HCT116 (cell line): ENCODE data around the gene GOT1. TPM values are rescaled to one million over a fixed set of nuclear protein-coding genes. Genes with fewer than 3 reads are reported as not detected.

Source experiments
- ATAC-seq: fragments of 200-7000 bp; cut with Tn5 transposase; 2 replicates; pipeline ENCODE4 v1.9.1; 2020; ENCODE audit warnings: mild to moderate bottlenecking, moderate library complexity
- BruUV-seq: library from RNA; stranded (reverse); fragments of 400-500 nt; replicated peaks from 2 replicates; lab custom pipeline; 2021; lab: Mats Ljungman, UMichigan
- CTCF ChIA-PET: fragments of 300-600 bp; sonication (Branson Sonifier 250); formaldehyde crosslinking; loops from one replicate; lab custom pipeline; 2021; ENCODE audit warnings: antibody characterized with exemption; lab: Charles Lee
- POLR2A ChIA-PET: fragments of 300-600, 350-600 bp; sonication (Branson Sonifier 250); formaldehyde crosslinking; loops from one replicate; lab custom pipeline; 2021; ENCODE audit warnings: antibody characterized with exemption; lab: Charles Lee
- RAD21 ChIA-PET, 2 experiments: fragments of 300-600 bp; sonication (Branson Sonifier 250); formaldehyde crosslinking; loops; one replicate each; lab custom pipeline; 2023; ENCODE audit warnings: low total read pairs in 2 of 2; ENCODE audit not compliant: uncharacterized antibody in 2 of 2, unreplicated experiment in 2 of 2, low non-redundant PET in 1 of 2; lab: Charles Lee
- DNase-seq: peaks from one replicate; pipeline ENCODE4 v3.0.0-alpha.2; 2010; ENCODE audit warnings: low read depth, low spot score
- H2AFZ ChIP-seq: fragments of 200-600 bp; shearing (Covaris generic), sonication (generic); 2 replicates; pipeline ENCODE4 v1.6.1; 2017; ENCODE audit warnings: low read depth, mixed run types, mixed read lengths, antibody characterized with exemption, low read length; ENCODE audit not compliant: poor library complexity, severe bottlenecking
- H3K27ac ChIP-seq: 2 replicates; pipeline ENCODE4 v1.5.1; 2012; ENCODE audit warnings: low read depth, low read length
- H3K27me3 ChIP-seq: fragments of 200-600 bp; sonication (generic); 2 replicates; pipeline ENCODE4 v1.6.1; 2016; ENCODE audit warnings: mixed run types, low read length, mixed read lengths; ENCODE audit not compliant: insufficient read depth
- H3K36me3 ChIP-seq, 2 experiments: fragments of 200-500 bp in 1 of 2; fragments of 200-600 bp in 1 of 2; sonication (Bioruptor generic) in 1 of 2; sonication (generic) in 1 of 2; 2 replicates each; pipeline versions ENCODE4 v1.5.1 to v1.6.1; 2014 to 2016; ENCODE audit warnings: low read length in 2 of 2, inconsistent platforms in 1 of 2, mixed read lengths in 1 of 2, mixed run types in 1 of 2; ENCODE audit not compliant: insufficient read depth in 2 of 2, control insufficient read depth in 1 of 2
- H3K4me1 ChIP-seq, 2 experiments: fragments of 200-600 bp in 1 of 2; sonication (generic) in 1 of 2; 2 replicates each; pipeline versions ENCODE4 v1.5.1 to v1.6.1; 2012 to 2017; ENCODE audit warnings: low read length in 2 of 2, inconsistent platforms in 1 of 2, mild to moderate bottlenecking in 1 of 2, mixed read lengths in 1 of 2, mixed run types in 1 of 2, moderate library complexity in 1 of 2; ENCODE audit not compliant: insufficient read depth in 2 of 2, control insufficient read depth in 1 of 2
- H3K4me2 ChIP-seq: fragments of 200-600 bp; sonication (generic); 2 replicates; pipeline ENCODE4 v1.6.1; 2017; ENCODE audit warnings: mixed run types, low read length, mixed read lengths
- H3K4me3 ChIP-seq, 2 experiments: fragments of 200-600 bp in 1 of 2; sonication (generic) in 1 of 2; replicated peaks in 1 of 2; 2 replicates each; pipeline ENCODE4 v1.5.1; 2011 to 2016; ENCODE audit warnings: low read length in 2 of 2, control low read depth in 1 of 2, low read depth in 1 of 2, mild to moderate bottlenecking in 1 of 2, mixed read lengths in 1 of 2, mixed run types in 1 of 2
- H3K79me2 ChIP-seq: fragments of 200-600 bp; sonication (generic); 2 replicates; pipeline ENCODE4 v1.6.1; 2017; ENCODE audit warnings: mild to moderate bottlenecking, mixed run types, low read length, moderate library complexity, mixed read lengths; ENCODE audit not compliant: insufficient read depth
- H3K9ac ChIP-seq: fragments of 200-600 bp; sonication (generic); 2 replicates; pipeline ENCODE4 v1.6.1; 2016; ENCODE audit warnings: low read length, mixed read lengths
- H3K9me2 ChIP-seq: fragments of 200-600 bp; sonication (generic), shearing (Covaris generic); 2 replicates; pipeline ENCODE4 v1.6.1; 2017; ENCODE audit warnings: mixed run types, mild to moderate bottlenecking, moderate library complexity; ENCODE audit not compliant: insufficient read depth
- H3K9me3 ChIP-seq, 2 experiments: fragments of 200-500 bp in 1 of 2; fragments of 200-600 bp in 1 of 2; sonication (Bioruptor generic) in 1 of 2; sonication (generic) in 1 of 2; 2 replicates each; pipeline ENCODE4 v1.6.1; 2014 to 2017; ENCODE audit warnings: low read length in 2 of 2, mixed read lengths in 2 of 2, inconsistent platforms in 1 of 2, low read depth in 1 of 2, mild to moderate bottlenecking in 1 of 2, mixed run types in 1 of 2, moderate library complexity in 1 of 2; ENCODE audit not compliant: control insufficient read depth in 1 of 2, insufficient read depth in 1 of 2
- H4K20me1 ChIP-seq: fragments of 200-600 bp; sonication (generic), shearing (Covaris generic); 2 replicates; pipeline ENCODE4 v1.6.1; 2017; ENCODE audit warnings: mixed run types, mild to moderate bottlenecking, moderate library complexity; ENCODE audit not compliant: insufficient read depth
- ATF3 ChIP-seq: IDR thresholded peaks from 2 replicates; pipeline ENCODE4 v1.6.1; 2012
- CBX3 ChIP-seq: IDR thresholded peaks from 2 replicates; pipeline ENCODE4 v1.6.1; 2012; ENCODE audit warnings: low read depth
- CEBPB ChIP-seq: IDR thresholded peaks from 2 replicates; pipeline ENCODE4 v1.6.1; 2012; ENCODE audit warnings: low read depth
- CTCF ChIP-seq, 3 experiments: fragments of 200-600 bp in 1 of 3; sonication (generic) in 1 of 3; IDR thresholded peaks in 2 of 3; conservative IDR thresholded peaks in 1 of 3; 2 replicates each; pipeline ENCODE4 v1.5.1; 2012 to 2017; ENCODE audit warnings: low read depth in 2 of 3, low read length in 2 of 3, antibody characterized with exemption in 1 of 3, borderline replicate concordance in 1 of 3, control low read depth in 1 of 3, mild to moderate bottlenecking in 1 of 3, mixed read lengths in 1 of 3, mixed run types in 1 of 3, moderate library complexity in 1 of 3; ENCODE audit not compliant: insufficient read depth in 1 of 3
- ELF1 ChIP-seq: IDR thresholded peaks from 2 replicates; pipeline ENCODE4 v1.6.1; 2012; ENCODE audit warnings: low read depth, borderline replicate concordance
- EZH2 ChIP-seq: fragments of 200-600 bp; sonication (generic); IDR thresholded peaks from 2 replicates; pipeline ENCODE4 v1.6.1; 2017; ENCODE audit warnings: antibody characterized with exemption, mixed run types
- EZH2phosphoT487 ChIP-seq: fragments of 200-600 bp; IDR thresholded peaks from 2 replicates; pipeline ENCODE4 v1.6.1; 2018; ENCODE audit warnings: antibody characterized with exemption, borderline replicate concordance
- JUND ChIP-seq: IDR thresholded peaks from 2 replicates; pipeline ENCODE4 v1.6.1; 2012
- POLR2A ChIP-seq: IDR thresholded peaks from 2 replicates; pipeline ENCODE4 v1.7.0; 2011; ENCODE audit warnings: borderline replicate concordance; ENCODE audit not compliant: insufficient read depth, insufficient read length; ENCODE audit errors: extremely low read depth
- POLR2AphosphoS5 ChIP-seq: IDR thresholded peaks from 2 replicates; pipeline ENCODE4 v1.6.1; 2011; ENCODE audit warnings: mild to moderate bottlenecking, low read depth, low read length, moderate library complexity
- RAD21 ChIP-seq: IDR thresholded peaks from 2 replicates; pipeline ENCODE4 v1.6.1; 2012; ENCODE audit warnings: low read depth, mild to moderate bottlenecking
- SIN3A ChIP-seq: IDR thresholded peaks from 2 replicates; pipeline ENCODE4 v1.6.1; 2012; ENCODE audit warnings: low read depth
- SP1 ChIP-seq: IDR thresholded peaks from 2 replicates; pipeline ENCODE4 v1.6.1; 2012; ENCODE audit warnings: low read depth
- SRF ChIP-seq: IDR thresholded peaks from 2 replicates; pipeline ENCODE4 v1.6.1; 2012; ENCODE audit warnings: low read depth
- ZBTB33 ChIP-seq: IDR thresholded peaks from 2 replicates; pipeline ENCODE4 v1.6.1; 2011; ENCODE audit warnings: mild to moderate bottlenecking, low read length, moderate library complexity; ENCODE audit not compliant: insufficient replicate concordance; ENCODE audit errors: extremely low read depth
- intact Hi-C: fragments of 100-400 bp; cut with micrococcal nuclease; formaldehyde crosslinking; loops from 2 replicates; pipeline ENCODE4 v1.10.0; 2022
- total RNA-seq: library from RNA; stranded (reverse); gene quantifications from one replicate; pipeline ENCODE4 v1.2.1, GENCODE V29; 2021; ENCODE audit not compliant: unreplicated experiment
- TF ChIP-seq, protein P1 (sequence below): IDR thresholded peaks from 2 replicates; pipeline ENCODE4 v1.6.1; 2012

Gene GOT1
- total RNA-seq, 1 experiment from 2014 or later = 135 TPM

DNA sequence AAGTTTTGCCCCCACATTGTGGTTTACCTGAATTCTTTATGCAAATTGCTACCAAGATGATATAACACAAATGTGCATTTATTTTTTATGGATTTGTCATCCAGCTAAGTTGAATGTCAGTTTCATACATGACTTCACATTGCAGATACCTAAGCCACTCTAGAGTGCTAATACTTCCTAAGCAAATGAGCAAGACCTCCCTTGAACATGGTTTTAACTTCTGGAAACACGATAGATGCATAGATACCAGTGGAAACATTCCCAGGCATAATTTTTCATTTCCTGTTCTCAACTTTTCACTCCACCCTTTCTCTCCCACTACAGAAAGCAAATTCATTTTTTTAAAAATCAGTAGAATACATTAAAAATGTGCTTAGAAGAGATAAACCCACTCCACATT lies 20.3 kb downstream of the GOT1 start:
- Histone ChIP-seq H4K20me1 (no peaks in the 10 kb centered on the region), H3K4me3 (no peak overlapping the region), H3K4me2 (no peak overlapping the region), H2AFZ (no peak overlapping the region), H3K27me3 (no peaks in the 10 kb centered on the region), H3K9ac (no peak overlapping the region), H3K4me1 (no peaks in the 10 kb centered on the region), H3K9me2 (no peaks in the 10 kb centered on the region), H3K36me3 (peaks cover 7 to 11% of the 10 kb centered on the region in 2 experiments), H3K9me3 (no peaks in the 10 kb centered on the region), H3K27ac (no peak overlapping the region), H3K79me2 (peaks cover 28% of the 10 kb centered on the region; the same call in 1 of the 2 replicates)
- CTCF ChIA-PET = no interaction called here
- POLR2A ChIA-PET = interaction anchor here (1.3 kb wide), 1 partner anchor 20 kb away, joined by 3 read pairs; the partner anchor contains the start of gene GOT1
- no peak for DNase-seq
- intact Hi-C loops = no loop called here
- ATAC-seq = no peak
- BruUV-seq = no TSS peak
- TF ChIP-seq RAD21 (no peak), JUND (no peak), POLR2AphosphoS5 (no peak), EZH2phosphoT487 (no peak), CTCF (IDR thresholded peaks at IDR 0.05 in 2 of 3, conservative IDR thresholded peaks at IDR 0.05 in 1 of 3; ENCODE audit: borderline replicate concordance in 1 of 3, insufficient read depth in 1 of 3, low read depth in 2 of 3, low read length in 2 of 3) (no peak), ZBTB33 (no peak), SIN3A (no peak), SP1 (no peak), ATF3 (no peak), ELF1 (no peak), SRF (no peak), POLR2A (no peak), CEBPB (no peak), CBX3 (no peak), EZH2 (no peak)
- TF ChIP-seq, protein P1, sequence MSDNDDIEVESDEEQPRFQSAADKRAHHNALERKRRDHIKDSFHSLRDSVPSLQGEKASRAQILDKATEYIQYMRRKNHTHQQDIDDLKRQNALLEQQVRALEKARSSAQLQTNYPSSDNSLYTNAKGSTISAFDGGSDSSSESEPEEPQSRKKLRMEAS = no peak
- RAD21 ChIA-PET = no interaction called here
